ENCODE data around the gene UNC79.

Gene UNC79

GRCh38 chr14:93700928-93701327, 270.2 kb downstream of the UNC79 start:
- TF ChIP-seq POLR2AphosphoS5 (IDR thresholded peaks at IDR 0.05; ENCODE audit: low read depth, low read length) (no peak), TAF1 (IDR thresholded peaks at IDR 0.05; ENCODE audit: borderline replicate concordance, low read depth, low read length) (no peak), POLR2A (IDR thresholded peaks at IDR 0.05; ENCODE audit: low read depth, low read length) (no peak)
- DNase-seq (ENCODE audit: insufficient read length): no peak
- FAIRE-seq: no peak

- TF ChIP-seq POLR2A (IDR thresholded peaks at IDR 0.05; ENCODE audit: low read depth, low read length) (no peak), POLR2AphosphoS5 (IDR thresholded peaks at IDR 0.05; ENCODE audit: low read depth, low read length) (no peak), TAF1 (IDR thresholded peaks at IDR 0.05; ENCODE audit: borderline replicate concordance, low read depth, low read length) (no peak)
- FAIRE-seq: no peak
Observed at GRCh38 chr14:93701562-93701961, 270.8 kb downstream of the UNC79 start.

GRCh38 chr14:93702946-93703345, 272.2 kb downstream of the UNC79 start:
- DNase-seq (ENCODE audit: insufficient read length): no peak
- FAIRE-seq: no peak
- TF ChIP-seq TAF1 (IDR thresholded peaks at IDR 0.05; ENCODE audit: borderline replicate concordance, low read depth, low read length) (no peak), POLR2AphosphoS5 (IDR thresholded peaks at IDR 0.05; ENCODE audit: low read depth, low read length) (no peak), POLR2A (IDR thresholded peaks at IDR 0.05; ENCODE audit: low read depth, low read length) (no peak)

More at GRCh38 chr14:93701562-93701961, 270.8 kb downstream of the UNC79 start:
- DNase-seq (ENCODE audit: insufficient read length): no peak

GRCh38 chr14:93703941-93704340, 273.2 kb downstream of the UNC79 start:
- FAIRE-seq (no peak), DNase-seq (ENCODE audit: insufficient read length) (no peak)
- TF ChIP-seq POLR2A (IDR thresholded peaks at IDR 0.05; ENCODE audit: low read depth, low read length): no peak
- TF ChIP-seq POLR2AphosphoS5 (IDR thresholded peaks at IDR 0.05; ENCODE audit: low read depth, low read length): no peak
- no peak for TF ChIP-seq TAF1 (IDR thresholded peaks at IDR 0.05; ENCODE audit: borderline replicate concordance, low read depth, low read length)

GRCh38 chr14:93705513-93706156, 274.9 kb downstream of the UNC79 start:
- TF ChIP-seq TAF1 (IDR thresholded peaks at IDR 0.05; ENCODE audit: borderline replicate concordance, low read depth, low read length) (no peak), POLR2AphosphoS5 (IDR thresholded peaks at IDR 0.05; ENCODE audit: low read depth, low read length) (no peak), POLR2A (IDR thresholded peaks at IDR 0.05; ENCODE audit: low read depth, low read length) (no peak)
- FAIRE-seq (no peak), DNase-seq (ENCODE audit: insufficient read length) (no peak)

GRCh38 chr14:93706360-93706955, 275.7 kb downstream of the UNC79 start:
- DNase-seq (ENCODE audit: insufficient read length): no peak
- no peak for FAIRE-seq
- TF ChIP-seq POLR2A (IDR thresholded peaks at IDR 0.05; ENCODE audit: low read depth, low read length) (no peak), TAF1 (IDR thresholded peaks at IDR 0.05; ENCODE audit: borderline replicate concordance, low read depth, low read length) (no peak), POLR2AphosphoS5 (IDR thresholded peaks at IDR 0.05; ENCODE audit: low read depth, low read length) (no peak)

- TF ChIP-seq POLR2AphosphoS5 (IDR thresholded peaks at IDR 0.05; ENCODE audit: low read depth, low read length) (no peak), TAF1 (IDR thresholded peaks at IDR 0.05; ENCODE audit: borderline replicate concordance, low read depth, low read length) (no peak), POLR2A (IDR thresholded peaks at IDR 0.05; ENCODE audit: low read depth, low read length) (no peak)
- FAIRE-seq (no peak), DNase-seq (ENCODE audit: insufficient read length) (no peak)
Observed at GRCh38 chr14:93707475-93707874, 276.7 kb downstream of the UNC79 start.

GRCh38 chr14:93708311-93708734, 277.6 kb downstream of the UNC79 start:
- DNase-seq (ENCODE audit: insufficient read length) (no peak), FAIRE-seq (no peak)
- TF ChIP-seq TAF1 (IDR thresholded peaks at IDR 0.05; ENCODE audit: borderline replicate concordance, low read depth, low read length): no peak
- no peak for TF ChIP-seq POLR2A (IDR thresholded peaks at IDR 0.05; ENCODE audit: low read depth, low read length)
- no peak for TF ChIP-seq POLR2AphosphoS5 (IDR thresholded peaks at IDR 0.05; ENCODE audit: low read depth, low read length)

- DNase-seq (ENCODE audit: insufficient read length): no peak
- TF ChIP-seq POLR2A (IDR thresholded peaks at IDR 0.05; ENCODE audit: low read depth, low read length) (no peak), POLR2AphosphoS5 (IDR thresholded peaks at IDR 0.05; ENCODE audit: low read depth, low read length) (no peak), TAF1 (IDR thresholded peaks at IDR 0.05; ENCODE audit: borderline replicate concordance, low read depth, low read length) (no peak)
- FAIRE-seq: no peak
Observed at GRCh38 chr14:93708800-93709199, 278.1 kb downstream of the UNC79 start.

- FAIRE-seq: no peak
- no peak for DNase-seq (ENCODE audit: insufficient read length)
- TF ChIP-seq TAF1 (IDR thresholded peaks at IDR 0.05; ENCODE audit: borderline replicate concordance, low read depth, low read length): no peak
Observed at GRCh38 chr14:93709249-93709648, 278.5 kb downstream of the UNC79 start.

GRCh38 chr14:93712079-93712837, 281.5 kb downstream of the UNC79 start:
- FAIRE-seq (no peak), DNase-seq (ENCODE audit: insufficient read length) (no peak)
- TF ChIP-seq POLR2AphosphoS5 (IDR thresholded peaks at IDR 0.05; ENCODE audit: low read depth, low read length): no peak
- no peak for TF ChIP-seq POLR2A (IDR thresholded peaks at IDR 0.05; ENCODE audit: low read depth, low read length)
- TF ChIP-seq TAF1 (IDR thresholded peaks at IDR 0.05; ENCODE audit: borderline replicate concordance, low read depth, low read length): no peak
